ENCODE data around the gene CFDP1.

Gene CFDP1

DNA sequence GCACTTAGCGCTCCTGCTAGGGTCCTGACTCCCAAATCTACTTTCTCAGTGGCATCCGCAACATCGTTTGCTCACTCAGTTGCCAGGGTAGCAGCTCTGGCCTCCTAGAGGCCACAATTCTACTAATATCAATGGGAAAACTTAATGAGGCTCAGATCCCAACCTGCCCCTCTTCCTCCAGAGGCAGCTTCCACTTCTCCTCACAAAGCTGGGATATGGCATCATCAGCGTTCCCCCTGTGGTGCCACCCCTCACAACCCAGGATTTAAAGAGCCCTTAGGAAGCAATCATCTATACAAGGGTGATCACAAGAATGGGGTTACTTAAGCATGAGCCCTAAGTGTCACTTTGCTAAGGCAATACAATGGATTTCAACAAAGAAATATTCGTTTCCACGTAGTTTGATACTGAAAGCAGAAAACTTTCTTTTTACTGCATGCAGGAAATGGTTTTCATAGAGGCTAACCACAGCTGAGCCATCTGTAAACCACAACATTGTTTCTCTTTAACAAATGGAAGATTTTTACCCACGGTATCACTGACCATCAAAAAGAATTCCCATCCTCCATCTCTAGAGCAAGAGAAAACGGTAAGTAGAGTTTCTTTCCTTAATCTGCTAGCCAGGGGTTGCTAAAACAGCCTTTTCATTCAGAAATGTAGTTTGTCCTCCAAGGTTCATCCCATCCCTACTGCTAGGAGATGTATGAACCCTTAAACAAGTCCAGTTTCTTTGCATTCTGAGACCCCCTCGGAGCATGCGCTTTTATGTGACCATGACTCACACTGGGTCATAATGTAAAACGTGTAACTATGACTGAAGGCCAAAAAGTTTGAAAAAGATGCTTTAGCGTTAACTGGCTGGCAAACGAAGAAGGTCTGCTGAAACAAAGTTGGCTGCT lies 113.5 kb downstream of the CFDP1 start:
- no peak for DNase-seq (ENCODE audit: low spot score)

DNA sequence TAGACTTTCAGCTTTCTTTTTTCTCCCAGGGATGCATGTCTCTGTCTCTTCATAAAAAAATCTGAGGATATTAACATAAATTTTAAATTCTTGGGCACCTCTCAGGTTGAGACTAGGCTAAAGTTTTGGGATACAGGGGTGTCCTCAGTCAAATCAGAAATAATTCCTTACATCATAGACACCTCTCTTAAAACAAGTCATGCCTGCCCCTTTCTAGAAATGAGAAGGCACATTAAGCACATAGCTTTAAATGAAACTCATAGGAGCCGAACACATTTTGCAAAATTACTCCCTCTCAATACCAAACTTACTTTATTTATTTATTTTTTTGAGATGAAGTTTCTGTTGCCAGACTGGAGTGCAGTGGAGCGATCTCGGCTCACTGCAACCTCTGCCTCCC lies 114.6 kb downstream of the CFDP1 start:
- DNase-seq (ENCODE audit: low spot score), result no peak

DNA sequence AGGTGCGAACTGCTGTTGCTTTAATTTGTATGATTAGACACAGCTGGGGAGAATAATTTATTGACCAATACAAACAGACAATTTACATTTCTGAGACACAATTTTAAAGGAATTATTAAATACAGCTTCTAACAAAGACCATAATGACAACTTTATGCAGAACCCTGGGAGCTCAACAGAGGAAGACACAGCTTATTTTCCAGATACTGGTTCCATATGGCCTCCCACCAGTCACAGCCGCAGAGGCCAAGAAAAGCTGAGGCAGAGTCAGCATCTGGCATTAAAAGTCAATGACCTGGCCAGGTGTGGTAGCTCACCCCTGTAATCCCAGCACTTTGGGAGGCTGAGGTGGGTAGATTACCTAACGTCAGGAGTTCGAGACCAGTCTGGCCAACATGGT lies 115.8 kb downstream of the CFDP1 start:
- DNase-seq (ENCODE audit: low spot score), result no peak

DNA sequence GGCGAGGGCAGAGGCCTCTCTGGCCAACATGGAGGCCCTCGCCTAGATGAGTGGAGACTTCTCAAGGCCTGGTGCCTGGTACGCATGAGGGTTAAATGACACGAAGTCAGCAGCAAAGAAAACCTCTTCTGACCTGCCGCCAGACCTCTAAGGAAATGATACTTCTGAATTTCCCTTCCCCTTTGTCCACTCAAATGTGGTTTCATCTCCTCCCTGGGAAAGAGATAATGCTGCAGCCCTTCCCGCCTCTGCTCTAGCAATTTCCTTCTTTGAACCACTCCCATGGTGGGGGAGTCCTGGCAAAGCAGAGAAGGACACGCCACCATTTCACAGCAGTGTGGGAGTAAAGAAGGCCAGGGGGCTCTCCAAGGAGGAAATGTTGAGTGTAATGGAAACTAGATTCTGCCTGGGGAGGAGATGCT lies 116.2 kb downstream of the CFDP1 start:
- DNase-seq (ENCODE audit: low spot score), result peak; percentile 72

DNA sequence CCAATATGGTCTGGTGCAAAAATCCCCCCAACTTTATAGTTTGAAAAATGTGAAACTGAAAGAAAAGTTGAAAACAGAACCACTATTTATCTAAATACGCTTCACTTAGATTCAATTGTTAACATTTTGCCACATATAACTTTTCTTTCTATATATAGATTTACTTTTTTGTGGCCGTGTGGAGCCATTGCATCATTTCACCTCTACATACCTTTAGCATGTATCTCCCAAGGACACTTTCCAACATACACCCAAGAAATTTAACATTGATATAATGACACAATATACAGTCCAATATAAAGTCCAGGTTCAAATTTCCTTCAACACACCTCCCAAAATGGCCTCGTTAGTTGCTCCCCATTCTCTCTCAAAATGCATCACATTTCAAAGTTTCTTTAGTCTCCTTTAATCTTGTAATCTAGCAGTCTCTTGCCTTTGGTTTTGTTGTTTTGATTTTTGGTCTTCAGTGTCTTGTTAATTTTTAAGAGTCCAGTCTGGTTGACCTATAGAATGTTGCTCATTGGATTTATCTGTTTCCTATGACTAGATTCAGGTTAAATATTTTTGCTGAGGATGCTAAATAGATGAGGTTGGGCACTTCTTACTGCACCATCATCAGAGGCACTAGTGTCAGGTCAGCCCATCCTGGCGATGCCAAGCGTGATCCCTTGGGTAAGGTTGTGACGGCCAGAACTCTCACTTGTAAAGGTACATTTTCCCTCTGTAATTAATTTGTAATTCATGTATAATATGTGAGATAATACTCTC lies 117.6 kb downstream of the CFDP1 start:
- no peak for DNase-seq (ENCODE audit: low spot score)

DNA sequence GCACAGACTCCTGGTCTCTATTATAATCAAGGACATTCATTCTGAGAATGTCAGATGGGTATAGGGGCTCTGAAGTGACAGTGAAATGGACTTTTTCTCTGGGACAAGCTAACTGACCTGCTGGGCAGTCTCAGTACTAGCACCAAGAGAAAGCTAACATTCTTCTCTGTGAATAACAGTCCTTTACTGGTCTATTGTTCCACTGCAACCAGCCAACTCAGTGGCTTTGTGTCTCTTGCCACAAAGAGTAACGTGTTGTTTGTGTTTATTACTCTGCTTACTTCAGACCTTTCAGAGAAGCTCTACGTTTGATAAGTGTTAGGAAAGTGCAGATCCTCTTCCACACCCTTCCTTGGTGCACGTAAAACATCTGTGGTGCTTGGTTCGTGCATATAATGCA lies 120.4 kb downstream of the CFDP1 start:
- DNase-seq (ENCODE audit: low spot score), result no peak

DNA sequence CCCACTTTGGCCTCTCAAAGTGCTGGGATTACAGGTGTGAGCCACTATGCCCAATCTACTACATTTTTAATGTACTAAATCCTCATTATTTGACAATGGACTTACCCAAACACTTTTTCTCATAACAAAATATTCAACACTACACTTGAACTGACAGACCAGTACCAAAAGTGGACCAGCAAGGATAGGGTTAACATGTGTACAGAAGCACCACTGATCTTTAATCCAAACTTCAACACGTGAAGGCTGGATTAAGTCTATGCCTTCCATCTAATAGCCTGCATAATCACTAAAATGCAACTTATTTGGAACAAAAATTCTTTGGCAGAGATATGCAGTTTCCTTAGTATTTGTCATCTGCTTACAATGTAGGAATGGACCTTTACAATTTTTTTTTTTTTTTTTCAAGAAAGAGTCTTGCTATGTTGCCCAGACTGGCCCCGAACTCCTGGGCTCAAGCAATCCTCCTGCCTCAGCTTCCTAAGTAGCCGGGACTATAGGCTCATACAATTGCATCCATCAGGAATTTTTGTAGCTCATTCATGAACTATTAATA lies 121.8 kb downstream of the CFDP1 start:
- no peak for DNase-seq (ENCODE audit: low spot score)

DNA sequence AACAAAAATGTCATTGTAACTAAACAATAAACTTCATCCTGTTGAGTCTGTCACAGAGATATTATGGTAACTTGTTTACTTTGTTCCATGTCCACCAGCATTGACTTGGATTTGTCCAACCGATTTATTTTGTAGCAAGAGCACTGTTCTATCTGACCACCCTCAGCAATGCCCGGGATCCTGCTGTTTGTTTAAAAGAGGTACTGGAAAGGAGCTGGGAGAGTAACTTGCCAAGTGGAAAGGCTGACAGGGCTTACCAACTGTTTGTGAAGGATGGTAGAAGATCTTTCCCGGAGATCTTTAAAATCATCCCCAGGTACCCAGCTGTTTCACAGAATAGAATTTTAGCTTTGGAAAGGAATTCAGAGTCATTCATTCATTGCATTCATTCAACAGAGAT lies 122.8 kb downstream of the CFDP1 start:
- no peak for DNase-seq (ENCODE audit: low spot score)

DNA sequence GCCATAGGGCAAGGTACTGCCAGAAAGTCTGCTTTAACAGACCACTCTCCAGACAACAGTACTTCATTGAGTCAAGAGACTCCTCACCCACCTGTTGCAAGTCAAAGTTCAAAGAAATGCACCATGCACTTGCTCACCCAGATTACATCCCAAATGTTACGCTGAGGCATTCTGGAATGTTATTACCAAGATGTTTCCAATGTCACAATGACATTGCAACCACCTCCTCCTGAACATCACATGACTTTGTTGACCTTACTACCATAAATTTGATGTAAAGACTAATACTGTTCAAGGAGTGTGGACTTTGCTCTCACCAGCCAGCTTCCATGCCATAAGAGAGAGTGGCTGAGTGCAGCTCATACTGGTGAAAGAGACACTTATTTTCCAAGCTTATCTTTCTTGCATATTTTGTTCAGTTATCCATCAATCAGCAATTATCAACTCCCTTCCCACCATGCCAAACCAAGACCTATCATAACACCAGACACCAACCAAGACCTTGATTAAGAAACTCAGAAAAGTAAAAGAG lies 123.3 kb downstream of the CFDP1 start:
- DNase-seq (ENCODE audit: low spot score), result no peak

DNA sequence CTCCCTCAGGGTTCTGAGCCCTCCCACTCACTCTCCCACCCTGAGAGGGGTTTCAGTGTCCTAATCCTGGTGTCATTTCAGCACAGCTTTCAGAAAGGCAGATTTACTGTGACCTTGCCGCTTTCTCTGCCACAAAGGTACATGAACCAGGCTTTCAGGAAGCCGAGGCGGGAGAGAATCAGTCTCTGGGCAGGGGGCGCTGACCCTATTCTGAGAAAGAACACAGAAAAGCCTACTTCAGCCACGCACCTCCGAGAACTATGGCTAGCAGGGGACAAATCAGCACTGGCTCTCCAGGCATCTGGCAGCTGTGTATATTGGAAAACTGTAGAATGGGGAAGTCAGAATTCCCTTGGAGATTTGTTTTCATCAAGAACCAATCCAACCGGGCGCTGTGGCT lies 124.1 kb downstream of the CFDP1 start:
- DNase-seq (ENCODE audit: low spot score), result no peak

DNA sequence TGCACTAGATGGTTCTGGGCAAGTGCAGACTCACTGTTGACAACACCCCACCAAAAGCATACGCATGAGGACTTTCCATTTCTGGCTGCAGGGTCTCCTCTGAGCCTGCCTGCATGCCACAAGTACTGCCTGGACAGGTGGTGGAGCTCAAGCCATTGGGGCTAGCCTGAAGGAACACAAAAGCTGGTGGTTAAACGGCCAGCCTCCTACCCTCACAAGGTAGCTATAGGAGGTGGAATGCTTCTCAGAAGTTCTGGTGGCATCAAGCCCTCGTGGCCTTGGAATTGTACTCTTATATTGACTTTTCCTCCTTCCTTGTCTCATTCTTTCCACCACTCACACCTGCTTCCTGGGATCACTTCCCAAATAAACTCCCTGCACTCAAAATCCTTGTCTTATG lies 125.3 kb downstream of the CFDP1 start:
- no peak for DNase-seq (ENCODE audit: low spot score)

DNA sequence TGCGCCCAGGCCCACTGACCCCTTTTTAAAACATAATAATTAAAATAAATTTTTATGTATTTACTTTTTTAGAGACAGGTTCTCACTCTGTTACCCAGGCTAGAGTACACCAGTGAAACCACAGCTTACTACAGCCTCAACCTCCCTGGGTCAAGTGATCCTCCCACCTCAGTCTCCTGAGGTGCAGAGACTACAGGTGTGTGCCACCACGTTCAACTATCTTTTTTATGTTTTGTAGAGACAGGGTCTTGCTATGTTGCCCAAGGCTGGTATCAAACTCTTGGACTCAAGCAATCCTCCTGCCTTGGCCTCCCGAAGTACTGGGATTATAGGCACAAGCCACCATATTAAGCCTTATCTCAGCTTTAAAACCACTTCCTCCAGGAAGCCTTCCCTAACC lies 125.8 kb downstream of the CFDP1 start:
- no peak for DNase-seq (ENCODE audit: low spot score)

DNA sequence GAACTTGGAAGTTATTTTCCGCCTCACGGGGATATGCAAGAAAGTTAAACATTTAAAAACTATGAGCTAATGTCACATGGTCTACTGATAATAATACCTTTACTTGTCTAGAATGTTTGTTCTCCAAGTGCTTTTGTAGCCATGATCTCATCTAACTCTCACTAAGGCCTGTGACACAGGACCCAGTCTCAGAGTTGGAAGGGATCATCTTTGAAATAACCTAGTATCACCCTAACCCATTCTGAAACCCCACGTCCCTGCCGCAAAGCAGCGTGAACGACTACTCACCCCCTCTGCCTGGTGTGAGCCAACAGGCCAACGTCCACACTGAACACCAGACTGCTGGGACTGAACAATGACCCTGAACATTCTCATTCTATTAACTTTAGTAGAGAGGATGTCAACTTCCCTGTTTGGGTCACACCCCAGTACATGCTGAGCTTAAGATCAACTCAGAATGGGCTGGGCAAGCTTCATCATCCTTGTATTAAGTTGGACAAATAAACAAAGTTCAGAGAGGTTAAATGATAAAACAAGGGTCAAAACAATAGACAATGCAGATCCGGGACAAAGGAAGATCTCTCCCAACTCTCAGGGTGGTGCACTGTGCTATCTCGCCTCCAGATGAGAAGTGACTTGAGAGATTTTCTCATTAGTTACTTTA lies 127.1 kb downstream of the CFDP1 start:
- no peak for DNase-seq (ENCODE audit: low spot score)

DNA sequence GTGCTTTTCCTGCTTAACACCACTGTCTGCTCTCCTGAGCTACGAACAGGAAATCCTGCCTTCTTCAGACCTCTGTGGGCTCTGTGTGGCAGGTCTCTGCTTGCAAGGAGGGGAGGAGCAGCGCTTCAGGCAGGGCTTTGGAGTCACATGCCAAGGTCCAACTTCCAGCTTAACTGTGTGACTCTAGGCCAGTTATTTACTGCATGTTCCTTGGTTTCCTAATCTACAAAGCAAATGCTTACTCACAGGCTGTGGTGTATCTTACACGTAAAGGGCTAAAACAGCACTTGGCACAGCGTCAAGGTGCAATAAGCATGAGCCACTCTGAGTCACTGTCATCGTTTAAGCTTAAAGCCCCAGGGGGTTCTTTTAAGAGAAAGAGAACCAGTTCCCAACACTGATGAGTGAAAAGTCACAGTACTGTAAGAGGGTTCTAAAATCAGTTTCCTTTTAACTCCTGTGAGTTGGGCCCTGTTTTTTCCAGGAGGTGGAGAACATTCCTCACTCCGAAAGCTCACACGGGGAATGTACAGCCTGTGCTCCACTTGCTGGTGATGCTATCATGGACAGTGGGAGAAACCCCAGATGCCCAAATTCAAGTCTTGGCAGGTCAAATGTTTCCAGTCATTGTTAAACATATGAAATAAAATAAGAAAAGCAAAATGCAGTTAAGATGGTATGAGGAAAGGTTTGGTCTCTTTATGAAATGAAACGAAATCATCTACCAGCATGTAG lies 127.8 kb downstream of the CFDP1 start:
- DNase-seq (ENCODE audit: low spot score), result no peak

DNA sequence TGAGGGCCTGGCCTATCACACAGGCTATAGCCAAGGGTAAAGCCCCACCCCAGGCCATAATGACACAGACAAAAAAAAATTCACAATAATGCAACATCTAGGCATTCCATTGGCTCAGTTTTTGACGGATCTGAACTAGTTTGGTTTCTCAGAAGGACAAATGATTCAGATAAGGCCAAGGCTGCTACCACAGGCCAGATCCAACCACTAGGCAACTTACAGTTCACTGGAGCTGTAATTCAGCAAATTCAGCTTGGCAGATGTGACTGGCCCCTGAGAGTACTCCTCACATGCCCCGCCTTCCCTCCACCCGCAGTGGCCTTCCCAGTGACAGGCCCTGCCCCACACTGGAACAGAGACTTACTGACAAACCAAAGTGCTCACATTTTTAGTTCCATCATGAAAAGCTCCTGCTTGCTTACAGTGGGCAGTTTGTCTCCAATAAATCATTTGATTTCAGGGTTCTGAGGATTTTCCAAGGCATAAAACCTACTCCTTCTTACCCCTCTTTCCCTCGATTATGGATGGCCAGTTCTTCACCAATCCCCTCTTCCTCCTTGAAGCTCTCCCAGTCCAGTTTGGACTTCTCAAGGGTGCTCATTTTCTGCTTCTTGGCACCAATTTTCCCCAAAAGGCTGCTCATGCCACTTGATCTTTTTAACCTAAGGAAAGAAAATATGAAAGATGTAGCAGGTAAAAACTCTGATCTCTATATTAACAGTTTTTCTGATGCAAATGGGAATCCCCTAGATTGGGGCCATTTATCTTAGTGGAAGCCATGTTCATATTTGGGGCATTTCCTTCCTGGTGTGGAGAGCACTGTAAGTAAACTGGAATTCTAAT lies 128.6 kb downstream of the CFDP1 start:
- DNase-seq (ENCODE audit: low spot score), result no peak

DNA sequence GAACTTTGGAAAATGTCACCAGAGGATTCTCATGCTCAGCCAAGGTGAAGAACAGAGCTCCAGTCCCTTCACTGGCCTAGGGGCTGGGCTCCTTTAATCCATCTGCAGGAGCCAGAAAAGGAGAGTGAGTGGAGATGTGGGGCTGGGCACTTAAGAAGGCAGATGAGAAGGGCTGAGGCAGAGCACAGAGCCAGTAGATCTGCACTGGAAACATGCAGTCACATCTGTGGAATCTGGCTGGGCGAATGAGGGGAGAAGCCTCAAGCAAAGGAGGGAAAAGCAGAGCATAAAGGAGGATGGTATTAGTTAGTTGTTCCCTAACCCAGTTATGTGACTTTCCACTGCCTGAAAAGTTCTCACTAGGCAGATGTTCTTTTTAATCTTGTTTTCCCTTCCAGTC lies 131.5 kb downstream of the CFDP1 start:
- no peak for DNase-seq (ENCODE audit: low spot score)

DNA sequence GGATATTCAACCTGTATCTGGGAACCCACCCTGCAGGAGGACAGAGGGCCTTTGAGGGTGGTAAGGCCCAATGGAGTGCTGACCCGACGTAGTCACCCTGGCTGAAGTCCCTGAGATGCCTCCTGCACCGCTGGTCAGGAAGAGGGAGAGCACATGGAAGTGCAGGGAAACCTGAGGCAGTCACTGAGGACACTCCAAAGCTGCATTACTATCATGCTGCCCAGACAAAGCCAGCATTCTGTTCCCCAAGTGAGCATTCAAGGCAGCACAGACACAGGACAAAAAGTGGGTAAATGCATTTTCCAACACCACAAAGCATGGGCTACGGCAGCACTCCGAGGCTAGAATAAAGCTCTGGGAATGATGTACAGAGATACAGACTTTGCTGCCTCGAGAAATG lies 135.0 kb downstream of the CFDP1 start:
- no peak for DNase-seq (ENCODE audit: low spot score)

DNA sequence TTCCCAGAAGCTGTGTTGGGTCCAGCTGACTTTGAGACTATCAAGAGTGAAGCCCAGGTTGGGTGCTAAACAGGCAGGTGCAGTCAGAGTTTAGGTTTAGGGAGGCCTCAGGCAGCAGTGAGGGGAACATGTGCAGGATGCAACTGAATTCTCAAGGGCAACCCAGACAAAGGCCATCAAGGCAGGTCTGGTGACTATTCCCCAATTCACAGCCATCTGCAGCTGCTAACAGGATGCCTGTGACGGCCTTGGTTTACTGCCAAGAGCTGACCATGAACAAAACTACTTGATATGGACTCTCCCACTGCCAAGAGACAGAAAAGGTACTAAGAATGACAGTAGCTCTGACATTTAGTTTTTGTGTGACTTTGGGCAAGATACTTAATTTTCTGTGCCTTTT lies 136.7 kb downstream of the CFDP1 start:
- no peak for DNase-seq (ENCODE audit: low spot score)

DNA sequence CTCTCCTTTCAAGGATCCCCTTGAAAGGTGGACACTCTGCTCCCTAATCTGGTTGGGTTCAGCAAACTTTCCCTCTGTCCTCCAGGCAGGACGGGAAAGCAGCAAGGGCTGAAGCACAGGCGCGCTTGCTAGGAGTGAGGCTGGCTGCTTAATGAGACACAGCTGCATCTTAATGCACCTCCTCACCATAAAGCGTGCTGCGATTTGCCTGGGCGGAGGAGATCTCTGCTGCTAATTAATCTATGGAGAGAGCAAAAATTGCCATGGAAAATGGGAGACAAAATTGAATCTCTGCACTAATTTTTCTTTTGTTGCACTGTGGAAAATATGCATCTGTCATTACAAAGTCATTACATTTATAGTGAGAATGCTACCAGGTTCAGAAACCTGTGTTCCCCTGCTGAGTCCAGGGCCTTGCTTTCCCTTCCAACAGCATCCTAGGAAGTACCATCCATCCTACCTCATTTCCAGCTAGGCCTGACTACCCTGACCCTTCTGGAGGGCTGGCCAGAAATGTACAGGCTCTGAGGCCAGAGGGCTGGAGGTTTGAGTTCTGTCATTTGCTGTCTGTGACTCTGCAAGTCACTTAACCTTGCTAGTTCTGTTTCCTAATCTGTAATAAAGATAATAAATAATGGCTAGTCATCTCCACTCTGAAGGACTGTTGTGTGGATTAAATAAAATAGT lies 138.4 kb downstream of the CFDP1 start:
- DNase-seq (ENCODE audit: low spot score), result no peak

DNA sequence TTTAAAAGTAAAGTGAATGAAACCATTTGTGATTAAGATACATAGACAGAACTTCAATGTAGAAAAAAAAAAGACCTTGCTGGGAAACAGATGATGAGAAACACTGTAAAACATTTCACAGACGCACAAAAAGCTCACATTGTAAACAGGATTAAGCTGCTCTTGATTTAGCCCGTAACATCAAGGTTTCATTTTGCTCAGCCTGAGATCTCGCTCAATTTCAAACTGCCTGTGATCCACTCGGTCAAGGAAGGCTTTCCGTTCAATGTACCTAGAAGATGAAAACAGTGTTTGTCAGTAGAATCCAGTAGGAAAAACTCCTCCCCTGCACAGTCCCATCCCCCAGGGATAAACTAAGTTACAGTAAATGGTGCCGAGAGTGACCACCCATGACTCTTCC lies 139.5 kb downstream of the CFDP1 start:
- no peak for DNase-seq (ENCODE audit: low spot score)
